GM18502 (cell line): ENCODE results near the gene PRAC1.

Source experiments
- ATAC-seq: cut with Tn5 transposase; IDR thresholded peaks from one replicate; pipeline ENCODE4 v1.9.1; 2021; ENCODE audit warnings: mild to moderate bottlenecking; ENCODE audit not compliant: unreplicated experiment, poor library complexity

Gene PRAC1

DNA sequence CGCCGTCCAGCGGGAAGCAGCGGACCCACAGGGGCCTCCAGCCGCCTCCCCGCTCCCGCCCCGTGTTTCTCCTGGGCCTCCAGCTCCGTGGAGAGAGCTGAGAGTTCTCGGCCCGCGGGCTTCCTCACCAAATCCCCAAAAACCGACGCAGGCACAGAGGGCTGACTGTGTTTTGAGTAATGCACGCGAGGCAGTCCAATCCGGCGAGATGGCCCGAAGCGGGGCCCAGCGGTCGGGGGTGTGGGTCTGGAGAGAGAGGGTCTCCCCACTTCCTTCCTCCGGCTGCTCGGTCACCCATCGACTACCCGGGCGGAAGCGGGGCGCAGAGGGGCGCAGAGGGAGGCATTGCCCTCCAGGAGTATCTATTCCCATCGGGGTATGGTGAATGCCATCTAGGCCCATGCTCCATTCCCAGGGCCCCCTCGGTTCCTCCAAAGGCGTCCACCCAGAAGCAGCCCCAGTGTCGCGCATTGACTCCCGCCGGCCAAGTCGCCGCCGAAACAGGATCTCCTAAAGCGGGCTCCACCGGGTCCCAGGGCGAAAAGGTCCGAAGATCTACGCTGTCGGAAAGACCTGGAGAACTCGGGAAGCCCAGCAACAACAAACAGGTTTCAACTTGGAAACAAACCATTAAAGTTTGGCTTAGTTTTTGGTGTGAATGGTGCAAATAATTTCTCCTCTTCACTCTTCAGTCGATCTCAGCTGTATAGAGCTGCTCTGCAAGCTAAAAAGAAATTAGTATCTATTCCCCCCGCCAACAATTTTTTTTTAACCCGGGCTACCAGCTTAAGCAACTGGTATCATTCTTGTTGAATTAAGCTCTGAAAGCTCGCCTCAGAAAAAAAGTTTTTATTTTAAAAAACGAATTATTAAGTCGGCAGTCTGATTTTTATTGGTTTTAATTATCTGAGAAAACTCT is 25.4 kb upstream of the PRAC1 start:
- ATAC-seq: no peak

DNA sequence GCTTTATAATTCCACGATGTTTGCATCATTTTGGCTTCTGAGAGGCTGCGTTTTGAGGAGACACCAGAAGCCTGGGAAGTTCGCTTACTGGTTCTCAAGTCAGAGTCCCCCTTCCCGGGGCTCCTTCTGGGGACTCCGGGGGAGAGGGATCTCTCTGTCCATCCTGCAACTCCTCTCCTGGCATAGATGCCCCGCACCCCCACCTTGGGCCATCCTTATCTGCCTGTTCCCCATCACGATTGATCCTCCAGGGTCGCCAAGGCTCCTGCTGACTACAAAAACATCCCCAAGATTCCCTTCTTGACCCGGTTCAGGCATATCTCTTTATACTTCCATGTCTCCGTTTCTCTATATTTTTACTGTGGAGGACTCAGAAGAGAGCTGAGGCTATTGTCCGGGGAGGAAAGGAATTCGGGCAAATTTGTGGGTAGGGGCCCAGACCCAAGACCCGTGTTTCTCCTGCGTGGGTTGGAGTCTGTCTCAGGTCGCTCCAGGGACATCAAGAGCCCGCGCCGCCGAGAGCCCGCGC is 24.7 kb upstream of the PRAC1 start:
- ATAC-seq: no peak

DNA sequence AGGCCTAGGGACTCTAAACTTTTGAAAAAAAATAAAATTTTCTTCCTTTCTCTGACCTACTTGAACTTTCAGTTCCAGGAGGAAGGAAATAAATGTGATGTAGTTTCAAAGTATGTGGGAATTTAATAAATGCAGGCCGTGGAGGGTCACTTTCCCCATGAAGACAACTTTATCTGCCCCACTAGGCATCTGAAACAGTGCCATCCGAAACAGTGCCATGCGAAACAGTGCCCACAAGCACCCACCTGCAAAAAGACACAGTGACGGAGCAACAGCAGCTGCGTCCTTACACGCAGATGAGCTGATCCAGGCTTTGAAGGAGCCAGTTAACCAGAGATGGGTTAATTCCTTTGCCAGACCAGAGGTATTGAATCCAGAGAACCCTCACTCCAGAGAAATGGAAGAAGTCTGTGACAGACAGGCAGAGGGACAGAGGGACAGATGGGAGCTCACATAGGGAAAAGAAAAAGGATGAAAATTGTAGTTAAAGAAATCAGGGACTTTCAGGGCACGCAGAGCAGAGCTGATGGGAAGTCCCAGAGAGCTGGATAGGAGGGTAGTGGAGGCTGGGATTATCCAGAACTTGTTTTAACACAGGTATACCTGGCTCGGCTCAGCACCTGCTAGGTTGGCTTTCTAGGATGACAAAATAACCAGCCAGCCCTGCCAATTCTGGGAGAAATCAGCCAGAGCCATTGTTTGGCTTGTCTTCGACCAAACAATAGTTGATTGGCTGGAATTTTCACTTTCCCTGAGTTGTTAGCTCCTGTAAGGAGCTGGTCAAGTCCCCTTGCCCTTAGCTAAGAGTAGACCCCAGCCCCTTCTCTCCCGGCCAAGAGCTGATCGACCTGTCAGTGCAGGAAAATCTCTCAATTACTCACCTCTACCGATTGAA is 23.3 kb upstream of the PRAC1 start:
- no peak for ATAC-seq

DNA sequence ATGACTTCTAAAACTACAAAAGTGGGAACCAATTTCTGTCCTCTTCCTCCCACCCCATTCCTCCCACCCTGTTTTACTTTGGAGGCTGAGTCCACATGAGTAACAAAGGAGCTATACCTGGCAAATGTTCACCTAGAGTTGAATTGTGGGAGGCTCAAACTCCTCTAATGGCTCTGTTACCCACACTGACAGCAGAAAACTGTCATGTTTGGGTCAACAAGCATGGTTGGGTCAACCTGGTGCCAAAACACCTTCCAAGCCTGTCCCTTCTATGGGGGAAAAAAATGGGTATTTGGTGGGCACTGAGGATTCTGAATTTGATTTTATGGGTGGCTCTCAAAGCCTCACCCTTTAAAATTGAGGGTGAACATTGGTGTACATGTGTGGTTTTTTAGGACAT is 18.2 kb upstream of the PRAC1 start:
- no peak for ATAC-seq

DNA sequence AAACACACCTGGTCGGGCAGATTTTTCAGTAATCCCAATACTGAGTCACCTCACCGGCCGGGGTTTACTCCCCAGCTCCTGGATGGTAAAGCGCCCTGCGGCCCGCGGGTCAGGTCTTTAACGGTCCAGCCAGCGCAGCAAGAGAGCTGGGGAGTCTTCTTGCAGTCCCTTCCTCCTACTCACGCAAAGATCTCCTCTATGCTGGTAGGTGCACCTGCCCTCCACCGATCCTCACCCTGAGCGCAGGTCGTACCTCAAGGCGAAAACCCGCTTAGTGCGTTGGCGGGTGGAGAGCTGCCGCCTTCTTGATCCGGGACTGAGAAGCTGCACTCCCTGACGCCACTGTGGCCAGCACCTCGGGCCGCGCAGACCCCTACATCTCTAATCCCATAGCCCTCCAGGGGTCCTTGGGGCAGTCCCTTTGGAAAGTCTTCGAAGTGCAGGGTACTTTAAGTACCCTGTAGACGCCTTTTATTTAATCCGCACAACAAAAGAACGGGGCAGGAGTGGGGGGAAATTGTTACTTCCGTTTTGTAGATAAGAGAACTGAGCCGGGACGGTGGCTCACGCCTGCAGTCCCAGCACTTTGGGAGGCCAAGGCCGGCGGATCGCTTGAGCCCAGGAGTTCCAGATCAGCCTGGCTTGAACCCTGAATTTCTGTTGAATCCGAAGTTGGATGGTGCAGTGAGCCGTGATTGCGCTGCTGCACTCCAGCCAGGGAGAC is 16.6 kb upstream of the PRAC1 start:
- no peak for ATAC-seq

DNA sequence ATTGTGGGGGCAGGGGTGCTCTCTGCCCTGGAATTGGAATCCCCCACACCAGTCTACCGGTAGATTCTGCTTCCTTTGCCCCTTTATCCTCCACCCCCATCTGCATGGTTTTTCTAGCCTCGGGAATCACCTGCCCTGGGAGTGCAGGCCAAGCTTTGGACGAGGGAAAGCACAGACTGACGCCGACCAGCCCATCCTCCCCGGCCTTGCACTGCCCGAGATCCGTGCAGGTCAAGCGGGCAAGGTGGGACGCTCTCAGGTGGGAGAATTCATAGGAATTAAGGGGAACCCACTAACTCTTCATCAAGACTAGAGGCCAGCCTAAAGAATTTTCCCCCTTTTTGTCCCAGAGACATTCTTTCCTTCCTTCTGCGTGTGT is 16.1 kb upstream of the PRAC1 start:
- ATAC-seq: no peak

DNA sequence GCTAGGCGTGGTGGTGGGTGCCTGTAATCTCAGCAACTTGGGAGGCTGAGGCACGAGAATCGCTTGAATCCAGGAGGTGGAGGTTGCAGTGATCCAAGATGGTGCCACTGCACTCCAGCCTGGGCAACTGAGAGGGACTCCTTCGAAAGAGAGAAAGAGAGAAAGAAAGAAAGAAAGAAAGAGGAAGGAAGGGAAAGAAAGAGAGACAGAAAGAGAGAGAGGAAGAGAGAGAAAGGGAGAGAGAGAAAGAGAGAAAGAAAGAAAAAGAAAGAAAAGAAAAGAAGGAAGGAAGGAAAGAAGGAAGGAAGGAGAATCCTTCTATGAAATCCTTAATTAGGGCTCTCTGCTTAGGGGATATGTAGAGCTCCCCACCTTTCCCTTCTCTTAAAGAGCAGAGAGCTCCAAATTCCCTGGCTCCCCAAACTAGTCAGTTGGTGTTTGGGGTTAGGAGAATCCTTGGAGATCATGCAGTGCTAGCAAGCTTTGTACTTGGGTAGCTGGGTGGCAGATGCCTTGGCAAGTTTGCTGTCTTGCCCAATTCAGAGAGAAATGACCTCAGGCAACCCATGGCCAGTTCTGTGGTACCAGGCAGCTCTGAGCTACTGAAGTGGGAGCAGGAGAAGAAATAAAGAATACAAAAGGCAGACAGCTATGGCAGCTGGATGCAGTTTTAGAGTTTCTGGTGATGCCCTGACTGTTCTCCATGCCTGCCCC is 15.2 kb upstream of the PRAC1 start:
- ATAC-seq: no peak

DNA sequence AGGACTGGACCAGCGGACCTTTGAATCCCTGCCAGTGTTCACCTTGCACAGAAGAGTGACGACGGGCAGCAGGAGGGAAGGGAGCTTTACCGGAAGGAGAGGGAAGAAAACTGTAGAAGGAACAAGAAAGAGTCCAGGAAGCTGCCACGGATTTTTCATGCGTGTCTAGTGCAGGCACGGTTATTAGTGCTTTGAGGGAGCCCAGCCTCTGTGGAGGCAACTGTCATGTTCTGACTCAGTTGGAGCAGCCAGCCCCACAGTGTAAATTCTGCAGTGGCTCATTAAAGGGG is 12.7 kb upstream of the PRAC1 start:
- ATAC-seq: no peak

DNA sequence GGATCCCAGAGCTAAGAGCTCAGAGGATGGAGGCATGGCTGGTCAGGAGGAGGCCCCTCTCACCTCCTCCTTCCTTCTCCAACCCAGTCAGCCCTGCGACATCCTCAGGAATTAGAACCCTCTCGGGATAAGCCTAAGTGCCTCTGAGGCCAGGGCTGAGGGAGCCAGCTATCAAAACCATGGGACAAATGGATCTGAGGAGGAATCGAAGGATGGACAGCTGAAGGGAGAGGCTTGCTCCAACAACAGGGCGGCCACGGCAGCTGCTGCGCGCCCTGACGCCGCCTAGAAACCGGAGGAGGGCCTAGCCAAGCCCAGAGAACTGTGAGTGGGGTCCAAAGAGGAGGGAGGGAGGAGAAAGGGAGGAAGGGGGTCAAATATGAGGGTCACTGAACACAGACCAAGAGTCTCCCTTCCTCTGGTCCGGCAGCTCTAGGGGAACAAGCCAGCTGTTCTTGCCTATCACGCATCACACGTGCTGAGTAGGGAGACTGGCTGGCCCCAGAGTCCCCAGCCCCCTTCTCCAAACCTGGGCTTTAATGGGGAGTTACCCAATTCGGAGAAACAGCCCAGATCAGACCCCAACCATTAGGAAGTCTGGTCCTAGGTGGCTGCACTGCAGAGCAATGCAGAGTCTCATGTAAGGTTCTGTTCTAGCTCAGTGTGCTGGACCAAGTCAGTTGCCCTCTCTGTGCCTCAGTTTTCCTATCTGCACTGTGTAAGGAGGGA is 12.2 kb upstream of the PRAC1 start:
- ATAC-seq: no peak

DNA sequence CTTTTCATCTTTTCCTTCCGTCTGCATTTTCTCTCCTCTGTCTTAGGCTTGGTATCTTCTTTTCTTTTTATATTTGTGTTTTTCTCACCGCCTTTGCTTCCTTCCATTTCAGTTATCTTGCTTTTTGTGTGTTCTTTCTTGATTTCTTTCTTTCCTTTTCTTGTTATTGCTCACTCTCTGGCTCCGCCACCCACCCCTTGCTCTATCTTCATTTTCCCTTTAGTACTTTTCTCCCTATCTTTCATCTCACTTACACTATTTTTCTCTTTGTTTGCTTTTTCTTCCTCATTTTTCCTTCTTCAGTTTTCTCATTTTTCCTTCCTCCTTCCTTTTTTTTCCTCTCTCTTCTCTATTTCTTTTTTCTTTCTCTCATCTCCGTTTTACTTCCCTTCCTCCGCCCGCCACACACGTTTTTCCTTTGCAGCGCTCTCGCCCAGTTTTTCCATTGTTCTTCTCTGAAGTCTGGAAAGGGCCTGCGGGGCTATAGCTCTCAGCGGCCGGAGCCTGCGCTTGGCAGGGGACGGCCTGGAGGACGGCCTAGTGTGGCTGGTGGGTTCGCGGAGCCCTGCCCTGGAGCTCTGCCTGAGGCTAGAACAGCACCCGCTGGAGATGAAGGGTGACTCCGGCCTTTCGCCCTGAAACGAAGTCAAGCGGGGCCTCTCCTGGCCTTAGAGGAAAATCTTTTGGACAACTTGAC is 11.5 kb upstream of the PRAC1 start:
- no peak for ATAC-seq

DNA sequence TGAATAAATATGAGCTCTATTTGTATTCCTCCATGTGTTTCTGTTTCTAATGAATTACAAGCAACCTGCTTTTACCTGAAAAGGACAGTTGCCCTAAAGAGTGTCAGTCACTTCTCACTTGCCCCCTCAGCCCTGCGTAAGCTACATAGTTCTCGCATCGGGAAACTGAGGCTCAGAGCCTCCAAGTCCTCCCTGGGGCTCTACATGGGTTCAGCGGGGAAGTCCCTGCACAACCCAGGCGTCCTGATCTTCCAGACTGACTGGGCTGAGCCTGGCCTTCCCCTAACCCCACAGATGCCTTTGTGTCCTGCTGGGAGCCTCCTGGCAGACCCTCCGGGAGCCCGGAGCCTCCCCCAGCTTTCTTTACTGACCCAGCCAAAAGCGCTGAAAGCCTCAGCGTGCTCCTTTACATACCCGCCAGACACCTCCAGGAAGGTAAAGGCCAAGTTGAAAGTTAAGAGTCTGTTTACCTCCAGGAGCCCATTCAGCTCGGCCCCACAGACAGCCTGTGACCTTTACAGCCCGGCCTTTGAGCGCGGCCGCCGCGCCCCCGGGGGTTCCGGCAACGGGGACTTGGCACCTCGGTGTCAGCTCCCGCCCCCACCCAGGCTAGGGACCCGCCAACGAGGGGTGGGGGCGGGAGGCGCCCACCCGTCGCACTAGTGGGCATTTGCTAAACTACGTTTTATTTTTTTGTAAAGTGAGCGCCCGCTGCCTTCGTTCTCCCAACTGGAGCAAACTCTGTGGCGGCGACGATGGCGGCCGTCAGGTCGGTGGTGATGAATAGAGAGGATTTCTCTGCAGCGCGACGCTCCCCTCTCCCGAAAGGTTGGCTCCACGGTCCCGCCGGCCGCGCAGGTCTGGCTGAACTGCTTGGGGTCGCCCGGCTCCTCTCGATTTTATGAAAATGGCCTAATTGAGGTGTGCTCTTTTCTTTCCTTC is 10.6 kb upstream of the PRAC1 start:
- no peak for ATAC-seq

DNA sequence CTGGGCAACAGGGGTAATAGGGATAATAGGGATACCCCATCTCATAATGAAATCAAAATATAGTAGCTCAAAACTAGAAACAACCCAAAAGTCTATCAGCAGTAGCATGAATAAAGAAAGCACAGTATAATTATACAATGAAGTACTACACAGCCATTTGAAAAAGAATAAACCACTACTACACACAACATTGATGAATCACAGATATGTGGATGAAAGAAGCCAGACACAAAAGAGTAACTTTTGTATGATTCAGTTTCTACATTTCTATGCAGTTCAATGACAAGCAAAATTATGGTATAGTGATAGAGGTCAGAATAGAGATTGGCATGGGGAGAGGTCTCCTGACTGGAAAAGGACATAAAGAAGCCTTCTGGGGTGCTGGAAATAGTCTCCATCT is 9.0 kb upstream of the PRAC1 start:
- no peak for ATAC-seq

DNA sequence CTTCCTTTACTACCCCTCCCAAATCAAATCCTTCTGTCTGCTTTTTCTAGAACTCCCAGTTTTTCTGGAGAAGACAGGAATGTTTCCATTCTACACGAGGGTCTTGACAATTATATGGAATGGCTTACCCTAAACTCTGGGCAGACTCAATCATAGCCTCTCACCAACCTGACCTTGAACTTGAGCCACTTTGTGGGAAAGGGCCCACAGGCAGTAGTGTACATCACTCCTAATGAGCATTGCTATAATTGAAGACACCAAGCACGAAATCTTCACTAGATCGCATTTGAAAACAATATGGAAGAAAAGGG is 7.9 kb upstream of the PRAC1 start:
- ATAC-seq: no peak

DNA sequence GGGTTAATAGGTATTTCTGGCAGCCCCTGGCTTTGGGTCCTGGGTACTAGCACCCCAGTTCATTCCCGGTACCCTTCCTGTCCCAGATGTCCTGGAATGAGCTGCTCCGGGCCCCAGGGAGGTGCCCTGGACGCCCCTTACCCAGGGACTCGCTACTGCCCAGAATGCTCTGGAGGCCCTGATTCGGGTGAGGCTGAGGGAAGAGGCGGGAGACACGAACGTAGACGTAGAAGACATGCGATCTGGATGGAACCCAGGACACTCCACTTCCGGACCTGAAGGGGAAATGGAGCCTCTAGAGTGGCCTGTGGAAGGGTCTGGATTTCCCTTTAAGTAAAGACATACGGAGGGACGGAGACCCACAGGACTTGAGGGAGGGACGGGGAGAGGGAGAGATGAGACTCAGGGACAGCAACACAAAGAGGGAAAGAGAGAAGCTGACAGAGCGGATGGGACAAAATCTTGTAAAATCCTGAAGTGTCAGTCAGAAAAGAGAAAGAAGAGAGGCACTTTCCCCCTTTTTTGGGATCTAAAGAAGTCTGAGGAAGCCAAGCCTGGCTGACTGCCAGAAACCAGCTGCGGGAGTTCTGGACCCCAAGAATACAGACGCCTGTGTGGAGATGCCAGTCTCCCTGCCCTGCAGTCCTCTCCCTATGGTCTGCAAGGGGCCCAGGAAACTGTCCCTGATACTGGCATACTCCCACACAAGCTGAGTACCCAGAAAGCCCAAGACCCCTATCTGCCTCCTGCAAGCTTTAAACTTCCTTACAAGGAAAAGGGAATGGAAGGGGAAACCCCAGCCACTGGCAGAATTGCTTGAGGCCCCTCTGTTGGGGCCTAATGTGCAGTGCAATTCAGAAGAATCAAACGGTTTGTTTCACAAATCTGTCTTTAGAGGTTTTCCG is 7.3 kb upstream of the PRAC1 start:
- no peak for ATAC-seq

DNA sequence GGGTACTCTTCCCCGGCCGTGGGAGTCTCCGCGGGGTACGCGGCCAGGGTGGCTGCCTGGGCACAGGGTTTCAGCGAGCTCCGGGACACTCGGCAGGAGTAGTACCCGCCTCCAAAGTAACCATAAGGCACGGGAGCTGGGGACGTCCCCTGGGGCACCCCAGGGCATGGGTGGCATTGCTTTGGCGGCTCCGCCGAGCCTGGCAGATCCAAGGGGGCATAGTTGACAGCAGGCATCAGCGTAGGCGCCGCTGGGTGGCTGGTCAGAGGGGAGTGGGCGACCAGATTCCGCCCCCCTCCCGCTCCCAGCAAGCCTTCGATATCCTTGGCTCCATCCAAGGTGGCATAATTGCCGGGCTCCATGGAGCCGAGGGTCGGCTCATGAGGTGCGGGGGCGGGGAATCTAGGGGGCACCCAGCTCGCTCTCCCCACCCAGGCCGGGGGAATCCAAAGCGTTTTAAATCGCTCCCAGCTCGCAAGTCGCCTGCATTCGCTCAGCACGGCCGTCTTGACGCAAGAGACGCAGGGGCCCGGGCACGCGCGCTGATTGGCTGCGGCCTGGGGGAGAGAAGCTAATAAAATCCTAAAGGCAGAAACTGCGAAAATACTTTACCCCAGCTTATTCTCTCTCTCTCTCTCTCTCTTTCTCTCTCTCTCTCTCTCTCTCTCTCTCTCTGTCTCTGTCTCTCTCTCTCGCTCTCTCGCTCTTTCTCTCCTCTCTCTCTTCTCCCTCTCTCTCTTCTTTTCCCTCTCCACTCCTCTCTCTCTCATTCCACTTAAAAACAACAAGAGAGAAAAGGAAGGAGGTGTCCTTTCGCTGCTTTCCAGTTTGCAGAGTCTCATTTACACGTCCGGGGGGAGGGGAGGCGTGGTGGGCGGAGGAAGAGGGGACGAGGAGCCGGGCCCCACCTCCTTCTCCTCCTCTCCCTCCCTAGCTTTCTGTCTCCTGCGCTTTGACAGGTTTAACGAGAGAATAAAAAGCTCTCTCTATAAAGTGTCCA is 6.2 kb upstream of the PRAC1 start, which contains the start of gene HOXB13:
Gene HOXB13 (minus strand): TSS at position 519 of the 1,000 bp plus-strand sequence. CDS start 157 bp downstream, at position 362.
- ATAC-seq: no peak
